Stomach smooth muscle (tissue), 2 donors: ENCODE data around the gene ATRIP.
"Not testable (repeated sequence)": the region's sequence is repeated elsewhere in the genome, so short reads cannot be mapped to it uniquely, and the experiment has no call there.

Experiments used
- H3K27ac ChIP-seq: one replicate; pipeline ENCODE4 v1.7.0; 2013; ENCODE audit warnings: mild to moderate bottlenecking, low read length, inconsistent platforms
- H3K27me3 ChIP-seq, 2 donors: one replicate each; pipeline ENCODE4 v1.7.0; 2013; ENCODE audit warnings: low read length in 2 of 2; ENCODE audit not compliant: insufficient read depth in 2 of 2, control insufficient read depth in 1 of 2
- H3K36me3 ChIP-seq, 2 donors: one replicate each; pipeline ENCODE4 v1.7.0; 2013; ENCODE audit warnings: low read length in 2 of 2; ENCODE audit not compliant: control insufficient read depth in 2 of 2, insufficient read depth in 2 of 2
- H3K4me1 ChIP-seq: one replicate; pipeline ENCODE4 v1.7.0; 2013; ENCODE audit warnings: low read length; ENCODE audit not compliant: control insufficient read depth, insufficient read depth
- H3K4me3 ChIP-seq, 2 donors: one replicate each; pipeline ENCODE4 v1.7.0; 2013; ENCODE audit warnings: low read length in 2 of 2
- H3K9ac ChIP-seq, 2 donors: one replicate each; pipeline ENCODE4 v1.7.0; 2013; ENCODE audit warnings: low read length in 2 of 2, mild to moderate bottlenecking in 1 of 2
- H3K9me3 ChIP-seq, 2 donors: one replicate each; pipeline ENCODE4 v1.7.0; 2013; ENCODE audit warnings: low read length in 2 of 2; ENCODE audit not compliant: control insufficient read depth in 2 of 2
- donor health status: healthy.
- donor health status: Pancreatic carcinoma.

ATRIP gene

GRCh38 chr3:48446425-48447193 lies at the start of gene ATRIP:
Gene ATRIP, plus strand, starts transcription at chr3:48446737. Its CDS starts 109 bp downstream, at chr3:48446846.
- Histone ChIP-seq H3K36me3 (peaks cover 11 to 17% of the 10 kb centered on the region in 2 donors), H3K9ac (peak within 1 kb of the TSS; percentile 84), H3K9me3 (no peaks in the 10 kb centered on the region), H3K27me3 (no peaks in the 10 kb centered on the region), H3K4me3 (peak within 1 kb of the TSS; percentile 95 to 96), H3K4me1 (peaks cover 25% of the 10 kb centered on the region), H3K27ac (peak within 1 kb of the TSS; percentile 85)

GRCh38 chr3:48397767-48398681 lies 48.5 kb upstream of the ATRIP start:
- Histone ChIP-seq H3K4me1 (peaks cover 18% of the 10 kb centered on the region), H3K9ac (no peak overlapping the region), H3K4me3 (no peak overlapping the region), H3K36me3 (no peaks in the 10 kb centered on the region), H3K9me3 (no peaks in the 10 kb centered on the region), H3K27me3 (no peaks in the 10 kb centered on the region), H3K27ac (no peak overlapping the region)

GRCh38 chr3:48398701-48399386 lies 47.7 kb upstream of the ATRIP start:
- Histone ChIP-seq H3K27ac (no peak overlapping the region), H3K4me1 (peaks cover 19% of the 10 kb centered on the region), H3K9ac (peak overlapping the region in 1 of 2 donors; percentile 42), H3K36me3 (peaks cover 0 to 2% of the 10 kb centered on the region in 2 donors), H3K4me3 (no peak overlapping the region), H3K27me3 (no peaks in the 10 kb centered on the region), H3K9me3 (no peaks in the 10 kb centered on the region)

GRCh38 chr3:48399387-48400172 lies 47.0 kb upstream of the ATRIP start:
- peaks cover 19% of the 10 kb centered on the region for H3K4me1 ChIP-seq
- no peak overlapping the region for H3K4me3 ChIP-seq
- H3K9ac ChIP-seq = peak overlapping the region in 1 of 2 donors; percentile 42
- H3K27me3 ChIP-seq = no peaks in the 10 kb centered on the region
- H3K9me3 ChIP-seq = no peaks in the 10 kb centered on the region
- no peak overlapping the region for H3K27ac ChIP-seq
- peaks cover 7 to 8% of the 10 kb centered on the region in 2 donors for H3K36me3 ChIP-seq

GRCh38 chr3:48400824-48401433 lies 45.6 kb upstream of the ATRIP start:
- no peaks in the 10 kb centered on the region for H3K27me3 ChIP-seq
- H3K9ac ChIP-seq = no peak overlapping the region
- no peaks in the 10 kb centered on the region for H3K9me3 ChIP-seq
- peak overlapping the region; percentile 96 for H3K27ac ChIP-seq
- no peak overlapping the region for H3K4me3 ChIP-seq
- H3K36me3 ChIP-seq = peaks cover 15 to 18% of the 10 kb centered on the region in 2 donors
- peaks cover 19% of the 10 kb centered on the region for H3K4me1 ChIP-seq

GRCh38 chr3:48401434-48401901 lies 45.1 kb upstream of the ATRIP start:
- H3K9ac ChIP-seq = peak overlapping the region; percentile 56 to 58
- peak overlapping the region; percentile 96 for H3K27ac ChIP-seq
- H3K36me3 ChIP-seq = peaks cover 19 to 24% of the 10 kb centered on the region in 2 donors
- peaks cover 19% of the 10 kb centered on the region for H3K4me1 ChIP-seq
- H3K9me3 ChIP-seq, H3K4me3 ChIP-seq, H3K27me3 ChIP-seq: not testable (repeated sequence)

- Histone ChIP-seq H3K27me3 (no peaks in the 10 kb centered on the region), H3K4me1 (peaks cover 19% of the 10 kb centered on the region), H3K4me3 (peak overlapping the region in 1 of 2 donors; percentile 8), H3K9ac (peak overlapping the region; percentile 58 to 59), H3K36me3 (peaks cover 23 to 32% of the 10 kb centered on the region in 2 donors), H3K27ac (peak overlapping the region; percentile 96), H3K9me3 (no peaks in the 10 kb centered on the region)
Observed at GRCh38 chr3:48402281-48402732, 44.2 kb upstream of the ATRIP start.

- Histone ChIP-seq H3K4me3 (no peak overlapping the region), H3K27me3 (no peaks in the 10 kb centered on the region), H3K9ac (peak overlapping the region; percentile 55 to 59), H3K4me1 (peaks cover 19% of the 10 kb centered on the region), H3K9me3 (no peaks in the 10 kb centered on the region), H3K27ac (peak overlapping the region; percentile 96), H3K36me3 (peaks cover 23 to 35% of the 10 kb centered on the region in 2 donors)
Observed at GRCh38 chr3:48402907-48403306, 43.6 kb upstream of the ATRIP start.

GRCh38 chr3:48403533-48404439 lies 42.8 kb upstream of the ATRIP start:
- Histone ChIP-seq H3K4me3 (no peak overlapping the region), H3K27me3 (no peaks in the 10 kb centered on the region), H3K4me1 (peaks cover 19% of the 10 kb centered on the region), H3K9ac (no peak overlapping the region), H3K27ac (peak overlapping the region; percentile 96), H3K36me3 (peaks cover 25 to 41% of the 10 kb centered on the region in 2 donors), H3K9me3 (no peaks in the 10 kb centered on the region)
